GM06990 (cell line): ENCODE measurements around the gene DENND1A.

Experiments used
- DNase-seq: peaks from one replicate; pipeline ENCODE4 v3.0.0-alpha.2; 2011; ENCODE audit not compliant: insufficient read length; ENCODE audit errors: extremely low read depth
- H3K27me3 ChIP-seq: replicated peaks from 2 replicates; pipeline ENCODE4 v1.6.0; 2011; ENCODE audit warnings: low read length; ENCODE audit not compliant: control insufficient read depth, insufficient read depth
- H3K36me3 ChIP-seq: 2 replicates; pipeline ENCODE4 v1.5.1; 2011; ENCODE audit warnings: low read length; ENCODE audit not compliant: control insufficient read depth, insufficient read depth
- H3K4me3 ChIP-seq: replicated peaks from 2 replicates; pipeline ENCODE4 v1.5.1; 2011; ENCODE audit warnings: low read depth, mild to moderate bottlenecking, control low read depth, low read length
- TF ChIP-seq, protein P1 (sequence below): IDR thresholded peaks from 2 replicates; pipeline ENCODE4 v1.5.1; 2011; ENCODE audit warnings: low read length, control low read depth, mild to moderate bottlenecking, inconsistent platforms; ENCODE audit not compliant: insufficient read depth, poor library complexity, severe bottlenecking

DENND1A gene

DNA sequence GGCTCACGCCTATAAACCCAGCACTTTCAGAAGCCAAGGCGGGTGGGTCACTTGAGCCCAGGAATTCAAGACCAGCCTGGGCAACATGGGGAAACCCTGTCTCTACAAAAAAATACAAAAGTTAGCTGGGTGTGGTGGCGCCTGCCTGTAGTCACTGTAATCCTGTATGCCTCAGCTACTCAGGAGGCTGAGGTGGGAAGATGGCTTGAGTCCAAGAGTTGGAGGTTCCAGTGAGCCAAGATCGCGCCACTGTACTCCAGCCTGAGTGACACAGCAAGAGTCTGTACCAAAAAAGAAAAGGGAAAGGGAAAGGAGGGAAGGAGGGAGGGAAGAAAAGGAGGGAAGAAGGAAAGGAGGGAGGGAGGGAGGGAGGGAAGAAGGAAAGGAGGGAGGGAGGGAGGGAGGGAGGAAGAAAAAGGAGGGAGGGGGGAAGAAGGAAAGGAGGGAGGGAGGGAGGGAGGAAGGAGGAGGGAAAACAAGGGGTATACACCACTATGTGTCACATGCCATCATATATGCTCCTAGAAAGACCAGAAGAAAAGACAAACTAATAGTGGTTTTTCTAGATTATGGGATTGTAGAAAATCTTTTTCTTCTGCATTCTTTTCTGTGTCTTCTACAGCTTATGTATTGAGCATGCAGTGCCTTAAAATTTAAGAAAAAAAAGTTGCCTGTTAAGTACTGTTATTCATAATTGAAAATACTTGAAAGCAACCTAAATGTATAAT, 240.1 kb downstream of the DENND1A start:
- no peaks in the 10 kb centered on the region for H3K36me3 ChIP-seq
- no peaks in the 10 kb centered on the region for H3K27me3 ChIP-seq
- TF ChIP-seq, protein P1, sequence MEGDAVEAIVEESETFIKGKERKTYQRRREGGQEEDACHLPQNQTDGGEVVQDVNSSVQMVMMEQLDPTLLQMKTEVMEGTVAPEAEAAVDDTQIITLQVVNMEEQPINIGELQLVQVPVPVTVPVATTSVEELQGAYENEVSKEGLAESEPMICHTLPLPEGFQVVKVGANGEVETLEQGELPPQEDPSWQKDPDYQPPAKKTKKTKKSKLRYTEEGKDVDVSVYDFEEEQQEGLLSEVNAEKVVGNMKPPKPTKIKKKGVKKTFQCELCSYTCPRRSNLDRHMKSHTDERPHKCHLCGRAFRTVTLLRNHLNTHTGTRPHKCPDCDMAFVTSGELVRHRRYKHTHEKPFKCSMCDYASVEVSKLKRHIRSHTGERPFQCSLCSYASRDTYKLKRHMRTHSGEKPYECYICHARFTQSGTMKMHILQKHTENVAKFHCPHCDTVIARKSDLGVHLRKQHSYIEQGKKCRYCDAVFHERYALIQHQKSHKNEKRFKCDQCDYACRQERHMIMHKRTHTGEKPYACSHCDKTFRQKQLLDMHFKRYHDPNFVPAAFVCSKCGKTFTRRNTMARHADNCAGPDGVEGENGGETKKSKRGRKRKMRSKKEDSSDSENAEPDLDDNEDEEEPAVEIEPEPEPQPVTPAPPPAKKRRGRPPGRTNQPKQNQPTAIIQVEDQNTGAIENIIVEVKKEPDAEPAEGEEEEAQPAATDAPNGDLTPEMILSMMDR: no peak
- H3K4me3 ChIP-seq: no peak overlapping the region
- no peak for DNase-seq

- Histone ChIP-seq H3K36me3 (no peaks in the 10 kb centered on the region), H3K4me3 (no peak overlapping the region), H3K27me3 (no peaks in the 10 kb centered on the region)
- DNase-seq: no peak
- TF ChIP-seq, protein P1: no peak
These were observed 242.6 kb downstream of the DENND1A start for GRCh38 chr9:123687246-123687751.

- H3K36me3 ChIP-seq: no peaks in the 10 kb centered on the region
- H3K27me3 ChIP-seq: no peaks in the 10 kb centered on the region
- TF ChIP-seq, protein P1: no peak
- H3K4me3 ChIP-seq: no peak overlapping the region
- DNase-seq: no peak
These were observed 243.1 kb downstream of the DENND1A start for GRCh38 chr9:123686829-123687192.

- Histone ChIP-seq H3K27me3 (no peaks in the 10 kb centered on the region), H3K4me3 (no peak overlapping the region), H3K36me3 (no peaks in the 10 kb centered on the region)
- DNase-seq: no peak
- TF ChIP-seq, protein P1: no peak
These were observed 243.6 kb downstream of the DENND1A start for GRCh38 chr9:123686131-123686828.

- no peak for DNase-seq
- no peak overlapping the region for H3K4me3 ChIP-seq
- H3K27me3 ChIP-seq: no peaks in the 10 kb centered on the region
- H3K36me3 ChIP-seq: no peaks in the 10 kb centered on the region
- TF ChIP-seq, protein P1: no peak
These were observed 244.3 kb downstream of the DENND1A start for GRCh38 chr9:123685489-123686083.
